ENCODE results near the gene RARA.
A peak's percentile ranks its signal among the peaks of the same experiment; 100 is the strongest.

Gene RARA

DNA sequence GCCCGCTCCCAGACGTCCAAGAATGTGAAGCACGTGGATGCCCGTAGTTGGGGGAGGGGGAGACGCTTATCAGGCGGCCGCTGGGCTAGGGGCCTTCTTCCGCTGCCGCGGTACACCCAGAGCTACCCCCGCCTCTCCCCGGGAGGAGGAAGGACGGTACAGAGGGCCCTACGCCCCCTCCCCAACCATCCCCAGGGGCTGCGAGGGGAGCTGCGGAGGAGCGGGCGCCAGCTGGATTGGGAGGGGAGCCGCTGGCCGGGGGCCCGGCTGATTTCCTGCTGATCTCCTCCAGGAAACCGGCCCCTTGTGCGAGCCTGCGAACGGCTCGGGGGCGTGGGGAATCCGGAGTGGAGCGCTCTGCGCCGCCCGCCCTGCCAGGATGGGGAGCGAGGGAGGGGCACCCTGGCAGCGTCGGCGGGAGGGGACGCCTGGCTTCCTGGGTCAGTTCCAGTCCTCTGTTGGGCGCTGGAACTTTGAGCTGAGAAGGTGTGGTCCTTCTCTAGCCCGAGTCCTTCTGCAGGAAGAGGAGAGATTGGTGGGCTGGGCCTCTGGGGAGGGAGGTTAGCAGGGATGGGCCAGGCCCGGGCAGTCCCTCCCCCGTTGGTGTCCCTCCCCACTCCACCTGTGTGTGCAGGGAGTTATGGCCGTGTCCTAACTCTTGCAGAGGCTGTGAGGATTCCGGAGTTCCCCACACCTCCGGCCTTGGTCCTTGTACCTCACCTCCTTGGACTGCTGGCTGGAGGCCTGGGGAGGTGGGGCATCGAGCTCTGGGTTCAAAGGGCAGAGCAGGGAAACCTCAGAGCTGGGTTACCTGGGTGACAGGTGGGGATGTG lies 36.4 kb downstream of the RARA start:
- Mint-ChIP-seq H3K27me3 (no peaks in the 10 kb centered on the region), H3K27ac (peak overlapping the region; percentile 91), H3K4me1 (ENCODE audit: low read depth) (peaks cover 90% of the 10 kb centered on the region), H3K36me3 (ENCODE audit: low read depth) (peaks cover 90% of the 10 kb centered on the region), H3K4me3 (peak overlapping the region; percentile 76), H3K9me3 (no peaks in the 10 kb centered on the region)
- intact Hi-C loops (cut with micrococcal nuclease), result loop anchor here (2.0 kb wide), 1 partner anchor 43 kb away; no protein-coding TSS in a partner anchor

DNA sequence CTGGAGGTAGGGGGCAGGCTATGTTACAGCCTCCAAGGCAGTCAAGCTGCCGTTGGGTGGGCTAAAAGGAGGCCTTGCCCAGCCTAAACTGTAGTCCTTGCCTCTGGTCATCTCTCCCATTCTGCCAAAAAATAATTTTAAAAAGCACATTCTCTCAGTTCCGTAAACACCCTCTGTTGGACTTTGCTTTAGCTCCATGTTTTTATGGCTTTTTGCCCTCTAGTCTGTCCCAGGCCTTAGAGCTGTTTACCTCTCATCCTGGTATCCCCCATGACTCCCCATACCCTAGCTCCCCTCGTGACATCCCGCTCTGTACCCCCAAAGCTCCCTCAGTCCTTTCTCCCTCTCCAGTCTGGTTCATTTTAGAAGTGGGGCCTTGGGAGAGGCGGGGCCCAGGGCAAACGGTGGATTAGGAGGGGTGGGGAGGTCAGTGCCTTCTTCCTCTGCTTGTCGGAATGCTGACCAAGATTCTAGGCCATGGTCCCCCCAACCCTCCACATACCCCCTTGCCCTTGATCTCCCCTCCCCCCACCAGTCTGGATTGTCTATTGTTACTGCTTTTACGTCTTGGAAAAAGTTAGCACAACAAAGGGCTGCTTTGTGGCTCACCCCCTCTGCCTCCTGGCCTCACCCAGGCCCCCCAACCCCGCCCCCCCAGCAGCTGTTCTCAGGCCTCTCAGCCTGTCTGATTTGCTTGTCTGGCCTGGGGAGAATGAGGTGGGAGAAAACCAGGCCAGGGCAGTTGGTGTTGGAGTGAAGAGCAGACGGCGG lies 37.2 kb downstream of the RARA start:
- peak overlapping the region; percentile 91 for H3K27ac Mint-ChIP-seq
- H3K4me3 Mint-ChIP-seq, result peak overlapping the region; percentile 76
- peaks cover 89% of the 10 kb centered on the region for H3K4me1 Mint-ChIP-seq (ENCODE audit: low read depth)
- H3K9me3 Mint-ChIP-seq, result no peaks in the 10 kb centered on the region
- intact Hi-C loops (cut with micrococcal nuclease), result loop anchor here (2.0 kb wide), 1 partner anchor 43 kb away; no protein-coding TSS in a partner anchor
- no peaks in the 10 kb centered on the region for H3K27me3 Mint-ChIP-seq
- peaks cover 94% of the 10 kb centered on the region for H3K36me3 Mint-ChIP-seq (ENCODE audit: low read depth)

- Mint-ChIP-seq H3K4me1 (ENCODE audit: low read depth) (peaks cover 94% of the 10 kb centered on the region), H3K27me3 (no peaks in the 10 kb centered on the region), H3K36me3 (ENCODE audit: low read depth) (peaks cover 97% of the 10 kb centered on the region), H3K27ac (peak overlapping the region; percentile 91), H3K9me3 (no peaks in the 10 kb centered on the region), H3K4me3 (no peak overlapping the region)
- intact Hi-C loops (cut with micrococcal nuclease), result no loop called here
Observed at GRCh38 chr17:40346765-40347158, 37.8 kb downstream of the RARA start.

GRCh38 chr17:40347319-40348135 lies 38.5 kb downstream of the RARA start:
- H3K27me3 Mint-ChIP-seq, result no peaks in the 10 kb centered on the region
- peaks cover 97% of the 10 kb centered on the region for H3K36me3 Mint-ChIP-seq (ENCODE audit: low read depth)
- peaks cover 99% of the 10 kb centered on the region for H3K4me1 Mint-ChIP-seq (ENCODE audit: low read depth)
- intact Hi-C loops (cut with micrococcal nuclease), result no loop called here
- peak overlapping the region; percentile 91 for H3K27ac Mint-ChIP-seq
- no peaks in the 10 kb centered on the region for H3K9me3 Mint-ChIP-seq
- H3K4me3 Mint-ChIP-seq, result peak overlapping the region; percentile 42

GRCh38 chr17:40348136-40348504 lies 39.1 kb downstream of the RARA start:
- intact Hi-C loops (cut with micrococcal nuclease), result no loop called here
- no peaks in the 10 kb centered on the region for H3K27me3 Mint-ChIP-seq
- no peak overlapping the region for H3K4me3 Mint-ChIP-seq
- peaks cover 99% of the 10 kb centered on the region for H3K4me1 Mint-ChIP-seq (ENCODE audit: low read depth)
- H3K36me3 Mint-ChIP-seq (ENCODE audit: low read depth), result peaks cover 97% of the 10 kb centered on the region
- no peaks in the 10 kb centered on the region for H3K9me3 Mint-ChIP-seq
- peak overlapping the region; percentile 91 for H3K27ac Mint-ChIP-seq

- Mint-ChIP-seq H3K36me3 (ENCODE audit: low read depth) (peaks cover 97% of the 10 kb centered on the region), H3K9me3 (no peaks in the 10 kb centered on the region), H3K27me3 (no peaks in the 10 kb centered on the region), H3K4me3 (no peak overlapping the region), H3K4me1 (ENCODE audit: low read depth) (peaks cover 98% of the 10 kb centered on the region), H3K27ac (no peak overlapping the region)
- intact Hi-C loops (cut with micrococcal nuclease), result no loop called here
Observed at GRCh38 chr17:40348562-40349476, 39.8 kb downstream of the RARA start.

- intact Hi-C loops (cut with micrococcal nuclease), result no loop called here
- Mint-ChIP-seq H3K27ac (no peak overlapping the region), H3K36me3 (ENCODE audit: low read depth) (peaks cover 97% of the 10 kb centered on the region), H3K27me3 (no peaks in the 10 kb centered on the region), H3K4me3 (no peak overlapping the region), H3K9me3 (no peaks in the 10 kb centered on the region), H3K4me1 (ENCODE audit: low read depth) (peaks cover 97% of the 10 kb centered on the region)
Observed at GRCh38 chr17:40349477-40349894, 40.5 kb downstream of the RARA start.

- Mint-ChIP-seq H3K9me3 (no peaks in the 10 kb centered on the region), H3K4me1 (ENCODE audit: low read depth) (peaks cover 97% of the 10 kb centered on the region), H3K36me3 (ENCODE audit: low read depth) (peaks cover 97% of the 10 kb centered on the region), H3K27ac (no peak overlapping the region), H3K4me3 (no peak overlapping the region), H3K27me3 (no peaks in the 10 kb centered on the region)
- intact Hi-C loops (cut with micrococcal nuclease), result no loop called here
Observed at GRCh38 chr17:40349895-40350688, 41.1 kb downstream of the RARA start.

- Mint-ChIP-seq H3K9me3 (no peaks in the 10 kb centered on the region), H3K27me3 (no peaks in the 10 kb centered on the region), H3K36me3 (ENCODE audit: low read depth) (peaks cover 97% of the 10 kb centered on the region), H3K4me1 (ENCODE audit: low read depth) (peaks cover 95% of the 10 kb centered on the region), H3K27ac (no peak overlapping the region), H3K4me3 (no peak overlapping the region)
- intact Hi-C loops (cut with micrococcal nuclease), result no loop called here
Observed at GRCh38 chr17:40350689-40351358, 41.8 kb downstream of the RARA start.

DNA sequence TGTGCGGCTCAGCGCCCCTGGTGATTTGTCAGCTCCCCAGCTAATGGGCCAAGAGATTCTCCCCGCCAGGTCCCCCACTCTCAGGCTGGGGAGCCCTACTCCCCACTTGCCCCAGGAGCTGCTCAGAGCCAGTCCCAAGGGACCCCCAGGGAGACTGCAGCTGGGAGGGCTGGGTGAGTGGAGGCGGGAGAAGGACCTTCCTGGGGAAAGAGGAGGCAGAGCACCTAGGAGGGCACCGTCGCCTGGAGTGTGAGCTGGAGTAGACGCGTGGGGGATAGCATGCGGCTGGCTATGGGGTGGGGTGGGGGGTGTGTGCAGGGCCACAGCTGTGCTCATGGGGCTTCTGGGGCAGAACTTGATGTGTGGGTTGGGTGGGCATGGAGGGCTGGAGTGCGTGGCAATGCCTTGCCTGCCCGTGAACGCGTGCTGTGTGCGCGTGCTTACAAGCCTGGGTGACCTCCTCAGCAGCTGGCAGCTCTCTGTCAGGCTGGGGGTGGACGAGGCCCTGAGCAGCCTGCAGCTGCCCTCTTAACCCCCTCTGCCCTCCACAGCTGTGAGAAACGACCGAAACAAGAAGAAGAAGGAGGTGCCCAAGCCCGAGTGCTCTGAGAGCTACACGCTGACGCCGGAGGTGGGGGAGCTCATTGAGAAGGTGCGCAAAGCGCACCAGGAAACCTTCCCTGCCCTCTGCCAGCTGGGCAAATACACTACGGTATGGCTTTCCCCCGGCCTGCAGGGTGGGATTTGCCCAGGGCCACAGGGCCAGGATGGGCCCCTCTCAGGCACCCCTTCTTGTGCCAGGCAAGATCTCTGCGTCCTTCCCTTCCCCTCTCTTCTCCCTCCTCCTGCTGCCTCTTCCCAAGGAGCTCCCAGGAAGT lies 42.6 kb downstream of the RARA start:
- H3K9me3 Mint-ChIP-seq, result no peaks in the 10 kb centered on the region
- H3K27ac Mint-ChIP-seq, result peak overlapping the region; percentile 69
- H3K4me3 Mint-ChIP-seq, result no peak overlapping the region
- peaks cover 92% of the 10 kb centered on the region for H3K4me1 Mint-ChIP-seq (ENCODE audit: low read depth)
- peaks cover 98% of the 10 kb centered on the region for H3K36me3 Mint-ChIP-seq (ENCODE audit: low read depth)
- intact Hi-C loops (cut with micrococcal nuclease), result no loop called here
- no peaks in the 10 kb centered on the region for H3K27me3 Mint-ChIP-seq

DNA sequence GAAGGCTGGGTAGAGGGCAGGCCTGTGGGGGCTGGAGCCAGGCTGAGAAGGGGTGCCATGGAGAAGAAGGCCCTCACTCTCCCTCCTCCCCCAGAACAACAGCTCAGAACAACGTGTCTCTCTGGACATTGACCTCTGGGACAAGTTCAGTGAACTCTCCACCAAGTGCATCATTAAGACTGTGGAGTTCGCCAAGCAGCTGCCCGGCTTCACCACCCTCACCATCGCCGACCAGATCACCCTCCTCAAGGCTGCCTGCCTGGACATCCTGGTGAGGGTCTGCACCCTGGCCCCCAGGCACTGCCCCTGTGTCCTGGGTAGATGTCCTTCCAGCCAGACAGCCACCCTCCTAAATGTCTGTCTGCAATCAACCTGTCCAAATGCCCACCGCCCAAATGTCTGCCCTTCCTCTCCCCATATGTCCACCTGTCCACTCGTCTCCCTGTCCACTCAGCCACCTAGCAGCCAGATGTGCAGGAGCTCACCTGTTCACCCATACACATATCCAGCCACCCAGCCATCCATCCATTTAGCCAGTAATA lies 43.3 kb downstream of the RARA start:
- peaks cover 85% of the 10 kb centered on the region for H3K4me1 Mint-ChIP-seq (ENCODE audit: low read depth)
- no peaks in the 10 kb centered on the region for H3K9me3 Mint-ChIP-seq
- peaks cover 99% of the 10 kb centered on the region for H3K36me3 Mint-ChIP-seq (ENCODE audit: low read depth)
- no peaks in the 10 kb centered on the region for H3K27me3 Mint-ChIP-seq
- no peak overlapping the region for H3K4me3 Mint-ChIP-seq
- no peak overlapping the region for H3K27ac Mint-ChIP-seq
- intact Hi-C loops (cut with micrococcal nuclease), result no loop called here

Measured in dendritic cell treated with granulocyte-macrophage colony-stimulating factor and Interleukin-4, amounts not matched to agents 40 ng/mL and 50 ng/mL, for 4 days (primary cell).